ENCODE data around the gene PLXNA4.

The PLXNA4 gene

DNA sequence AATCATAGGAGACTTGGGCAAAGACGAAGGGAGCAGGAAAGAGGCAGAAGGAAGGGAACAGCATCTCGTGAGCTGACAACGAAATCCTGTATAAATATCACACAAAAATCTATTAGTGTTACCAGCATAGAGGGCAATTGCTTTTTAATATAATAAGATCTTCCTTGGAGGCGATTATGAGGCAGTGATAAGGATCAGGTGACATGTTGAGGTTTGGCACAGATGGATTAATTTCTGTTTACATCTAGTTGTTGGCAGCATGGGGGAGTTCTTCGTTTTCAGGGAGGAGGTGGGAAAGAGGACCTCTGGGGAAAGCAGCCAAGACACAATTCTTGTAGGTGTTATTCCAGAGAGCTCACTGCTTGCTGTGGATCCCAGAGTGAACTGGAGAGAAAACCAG lies 163.8 kb downstream of the PLXNA4 start:
- no peak for TF ChIP-seq CTCF (IDR thresholded peaks at IDR 0.05; ENCODE audit: low read depth, low read length)
- H3K4me3 ChIP-seq (ENCODE audit: low read depth, low read length) = no peak overlapping the region

DNA sequence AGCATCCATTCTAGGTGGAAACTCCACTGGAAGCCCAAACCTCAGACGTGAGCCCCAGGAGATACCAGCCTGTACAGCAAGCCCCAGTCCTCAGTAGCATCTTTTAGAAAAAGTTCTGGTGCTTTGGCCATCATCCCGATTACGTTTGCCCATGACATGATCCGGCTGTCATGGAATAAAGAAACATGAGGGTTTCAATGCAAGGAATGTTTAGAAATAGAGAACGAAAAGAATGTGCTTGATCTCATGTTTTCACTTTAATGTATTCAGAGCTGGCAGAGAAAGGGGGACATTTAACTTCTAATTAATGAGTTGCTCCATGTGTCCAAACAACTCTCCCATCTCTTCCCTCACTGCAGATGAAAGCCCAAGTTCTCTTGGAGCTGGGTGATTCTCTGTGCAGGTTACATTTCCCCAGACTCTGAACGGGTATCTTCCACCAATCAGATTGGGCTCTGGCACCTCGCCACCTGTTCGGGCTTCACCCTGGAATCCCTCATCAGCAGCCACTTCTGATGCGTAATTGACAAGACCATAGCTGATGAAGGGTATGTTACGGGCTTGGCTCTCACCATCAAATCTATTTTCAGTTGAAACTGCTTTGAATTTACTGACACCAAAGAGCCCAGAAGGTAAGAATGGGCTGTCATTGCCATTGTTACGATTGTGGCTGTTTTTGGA lies 165.3 kb downstream of the PLXNA4 start:
- no peak for TF ChIP-seq CTCF (IDR thresholded peaks at IDR 0.05; ENCODE audit: low read depth, low read length)
- no peak overlapping the region for H3K4me3 ChIP-seq (ENCODE audit: low read depth, low read length)

- no peak overlapping the region for H3K4me3 ChIP-seq (ENCODE audit: low read depth, low read length)
- no peak for TF ChIP-seq CTCF (IDR thresholded peaks at IDR 0.05; ENCODE audit: low read depth, low read length)
These were observed 165.9 kb downstream of the PLXNA4 start for GRCh38 chr7:132410385-132410784.

GRCh38 chr7:132407764-132408163 lies 168.5 kb downstream of the PLXNA4 start:
- no peak for TF ChIP-seq CTCF (IDR thresholded peaks at IDR 0.05; ENCODE audit: low read depth, low read length)
- no peak overlapping the region for H3K4me3 ChIP-seq (ENCODE audit: low read depth, low read length)

DNA sequence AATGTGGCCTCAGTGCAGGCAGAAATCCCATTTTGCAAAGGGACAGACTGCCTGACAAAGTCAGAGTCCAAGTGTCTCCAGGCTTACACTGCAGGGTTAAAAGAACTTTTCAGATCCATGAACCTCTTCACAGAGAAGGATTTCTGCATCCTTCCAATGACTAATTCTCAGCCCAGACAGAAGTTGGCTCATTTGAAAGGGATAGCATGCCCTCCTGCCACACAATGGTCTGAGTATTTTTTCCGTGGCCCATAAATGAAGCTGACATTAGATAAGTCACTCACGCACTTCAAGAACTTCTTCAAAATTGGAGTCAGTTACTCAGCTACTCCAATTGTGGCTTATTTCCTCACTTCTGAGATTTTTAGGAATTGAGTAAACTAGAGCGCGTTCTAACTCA lies 170.2 kb downstream of the PLXNA4 start:
- no peak overlapping the region for H3K4me3 ChIP-seq (ENCODE audit: low read depth, low read length)
- TF ChIP-seq CTCF (IDR thresholded peaks at IDR 0.05; ENCODE audit: low read depth, low read length) = no peak

GRCh38 chr7:132404261-132404660 lies 172.0 kb downstream of the PLXNA4 start:
- no peak for TF ChIP-seq CTCF (IDR thresholded peaks at IDR 0.05; ENCODE audit: low read depth, low read length)

DNA sequence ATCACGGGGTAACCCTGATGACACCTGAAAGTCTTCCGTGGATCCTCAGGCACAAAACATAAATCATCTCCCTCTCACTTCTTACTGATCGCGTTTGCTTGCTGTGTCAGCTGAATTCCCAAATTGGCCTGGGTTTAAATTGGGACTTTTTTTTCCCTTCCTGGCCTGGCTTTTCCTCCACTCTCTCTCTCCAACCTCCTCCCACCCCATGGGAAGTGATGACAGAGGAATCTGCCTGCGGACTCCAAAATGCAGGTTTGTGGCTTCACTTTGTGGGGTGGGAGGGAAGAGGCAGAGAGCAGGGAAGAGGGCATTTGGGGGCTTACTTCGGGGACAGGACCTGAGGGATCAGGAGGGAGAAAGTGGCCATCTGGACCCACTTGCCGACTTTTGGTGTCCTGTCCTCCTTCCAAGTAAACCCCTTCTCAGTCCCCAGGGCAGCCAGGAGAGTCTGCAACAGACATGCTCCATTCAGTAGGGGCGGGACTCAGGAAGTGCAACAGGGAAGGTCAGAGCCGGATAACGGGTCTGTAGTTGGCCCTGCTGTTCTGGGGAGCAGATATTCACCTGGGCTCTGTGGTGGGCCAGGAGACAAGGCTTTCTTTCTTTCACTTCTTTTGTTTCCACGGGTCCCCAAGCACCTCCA lies 172.7 kb downstream of the PLXNA4 start:
- H3K4me3 ChIP-seq (ENCODE audit: low read depth, low read length) = no peak overlapping the region
- TF ChIP-seq CTCF (IDR thresholded peaks at IDR 0.05; ENCODE audit: low read depth, low read length) = no peak

More at GRCh38 chr7:132404261-132404660, 172.0 kb downstream of the PLXNA4 start:
- H3K4me3 ChIP-seq (ENCODE audit: low read depth, low read length) = no peak overlapping the region

All from WI38 (cell line).